ENCODE results near the gene POLR1A.

Gene POLR1A

DNA sequence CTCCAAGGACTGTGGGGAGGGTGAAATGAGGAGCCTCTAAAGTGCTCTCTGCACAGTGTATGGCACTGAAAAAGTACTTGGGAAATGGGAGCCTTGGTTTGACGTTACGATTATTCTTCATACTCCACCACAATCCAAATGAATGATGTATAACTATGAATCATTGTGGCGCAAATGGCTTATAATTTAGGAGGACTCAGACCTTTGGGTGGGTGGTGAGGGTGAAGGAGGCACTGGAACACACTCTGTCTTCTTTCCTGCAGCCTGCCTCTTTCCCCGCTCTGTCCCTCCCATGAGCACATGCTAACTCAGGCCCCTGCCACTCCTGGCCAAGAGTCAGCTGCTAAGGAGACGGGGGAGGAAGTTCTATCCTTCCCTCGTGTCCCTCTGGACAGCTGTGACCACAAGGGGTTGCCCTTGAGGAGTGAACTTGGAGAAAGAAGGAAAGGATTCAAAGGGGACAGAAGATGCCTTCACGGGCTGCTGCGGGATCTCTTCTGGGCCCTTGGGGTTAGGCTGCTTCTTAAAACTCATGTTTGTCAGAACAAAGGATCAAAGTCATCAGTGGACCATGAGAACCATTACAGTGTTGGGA lies 36.5 kb downstream of the POLR1A start:
- no peak overlapping the region for H3K27ac ChIP-seq
- TF ChIP-seq ZFX (IDR thresholded peaks at IDR 0.05; ENCODE audit: borderline replicate concordance) = no peak
- TF ChIP-seq, protein P1, sequence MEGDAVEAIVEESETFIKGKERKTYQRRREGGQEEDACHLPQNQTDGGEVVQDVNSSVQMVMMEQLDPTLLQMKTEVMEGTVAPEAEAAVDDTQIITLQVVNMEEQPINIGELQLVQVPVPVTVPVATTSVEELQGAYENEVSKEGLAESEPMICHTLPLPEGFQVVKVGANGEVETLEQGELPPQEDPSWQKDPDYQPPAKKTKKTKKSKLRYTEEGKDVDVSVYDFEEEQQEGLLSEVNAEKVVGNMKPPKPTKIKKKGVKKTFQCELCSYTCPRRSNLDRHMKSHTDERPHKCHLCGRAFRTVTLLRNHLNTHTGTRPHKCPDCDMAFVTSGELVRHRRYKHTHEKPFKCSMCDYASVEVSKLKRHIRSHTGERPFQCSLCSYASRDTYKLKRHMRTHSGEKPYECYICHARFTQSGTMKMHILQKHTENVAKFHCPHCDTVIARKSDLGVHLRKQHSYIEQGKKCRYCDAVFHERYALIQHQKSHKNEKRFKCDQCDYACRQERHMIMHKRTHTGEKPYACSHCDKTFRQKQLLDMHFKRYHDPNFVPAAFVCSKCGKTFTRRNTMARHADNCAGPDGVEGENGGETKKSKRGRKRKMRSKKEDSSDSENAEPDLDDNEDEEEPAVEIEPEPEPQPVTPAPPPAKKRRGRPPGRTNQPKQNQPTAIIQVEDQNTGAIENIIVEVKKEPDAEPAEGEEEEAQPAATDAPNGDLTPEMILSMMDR (IDR thresholded peaks at IDR 0.05) = no peak

DNA sequence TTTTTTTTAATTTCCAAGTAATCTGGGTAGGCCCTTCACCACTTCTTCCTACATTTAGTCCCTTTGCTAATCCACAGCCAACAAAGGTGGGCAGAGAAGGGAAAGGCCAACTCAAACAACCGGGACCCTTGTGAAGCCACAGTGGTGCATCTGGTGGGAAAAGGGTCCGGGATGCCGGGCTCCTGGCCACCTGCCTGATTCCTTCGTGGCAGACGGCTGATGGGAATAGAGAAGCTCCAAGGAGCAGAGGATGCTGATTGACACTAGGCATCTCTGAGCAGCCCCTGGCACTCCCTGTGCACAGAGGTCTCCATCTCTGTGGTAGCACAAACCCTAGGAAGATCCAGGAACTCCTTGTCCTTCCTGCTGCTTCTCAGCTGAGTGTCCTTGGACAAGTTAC lies 37.0 kb downstream of the POLR1A start:
- no peak for TF ChIP-seq ZFX (IDR thresholded peaks at IDR 0.05; ENCODE audit: borderline replicate concordance)
- TF ChIP-seq, protein P1 (IDR thresholded peaks at IDR 0.05) = no peak
- H3K27ac ChIP-seq = no peak overlapping the region

DNA sequence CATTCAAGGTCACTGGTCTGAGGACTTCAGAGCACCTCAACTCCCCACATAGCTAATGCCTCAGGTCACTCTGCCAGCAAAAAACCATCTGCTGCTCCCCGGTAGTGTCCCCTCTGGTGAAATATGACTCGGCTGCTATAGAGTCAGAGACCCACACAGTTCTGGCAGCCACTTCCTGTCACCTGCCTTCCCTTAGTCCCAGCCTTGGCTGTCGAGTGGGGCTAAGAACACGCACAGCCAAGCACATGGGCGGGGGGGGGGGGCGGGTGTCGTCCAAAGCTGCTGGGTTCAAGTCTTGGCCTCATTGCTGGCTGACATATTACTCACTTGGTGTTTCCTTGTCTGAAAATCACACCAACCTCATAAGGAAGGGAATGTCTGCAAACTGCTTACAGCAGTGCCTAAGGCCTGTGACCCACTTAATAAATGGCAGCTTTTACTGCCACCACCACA lies 37.5 kb downstream of the POLR1A start:
- no peak overlapping the region for H3K27ac ChIP-seq
- TF ChIP-seq ZFX (IDR thresholded peaks at IDR 0.05; ENCODE audit: borderline replicate concordance) = no peak
- TF ChIP-seq, protein P1 (IDR thresholded peaks at IDR 0.05) = no peak

DNA sequence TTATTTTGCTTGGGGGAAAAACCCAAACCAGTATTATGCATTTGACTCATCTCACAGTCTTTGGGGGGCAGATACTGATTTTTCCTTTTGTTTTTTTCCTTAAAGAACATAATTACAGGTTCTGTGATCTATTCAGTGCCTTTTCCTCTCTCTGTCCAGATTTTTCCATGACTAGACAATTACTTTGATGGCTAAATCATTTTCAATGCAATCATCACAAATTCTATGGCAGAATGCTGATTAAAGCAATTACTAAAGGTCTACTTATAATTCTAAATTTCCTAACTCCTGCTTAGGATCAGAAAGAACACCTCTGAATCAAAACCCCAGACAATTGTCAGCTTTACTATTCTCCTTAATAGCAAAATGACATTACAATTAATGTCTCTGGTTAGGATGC lies 38.8 kb downstream of the POLR1A start:
- TF ChIP-seq, protein P1 (IDR thresholded peaks at IDR 0.05) = no peak
- TF ChIP-seq ZFX (IDR thresholded peaks at IDR 0.05; ENCODE audit: borderline replicate concordance) = no peak

DNA sequence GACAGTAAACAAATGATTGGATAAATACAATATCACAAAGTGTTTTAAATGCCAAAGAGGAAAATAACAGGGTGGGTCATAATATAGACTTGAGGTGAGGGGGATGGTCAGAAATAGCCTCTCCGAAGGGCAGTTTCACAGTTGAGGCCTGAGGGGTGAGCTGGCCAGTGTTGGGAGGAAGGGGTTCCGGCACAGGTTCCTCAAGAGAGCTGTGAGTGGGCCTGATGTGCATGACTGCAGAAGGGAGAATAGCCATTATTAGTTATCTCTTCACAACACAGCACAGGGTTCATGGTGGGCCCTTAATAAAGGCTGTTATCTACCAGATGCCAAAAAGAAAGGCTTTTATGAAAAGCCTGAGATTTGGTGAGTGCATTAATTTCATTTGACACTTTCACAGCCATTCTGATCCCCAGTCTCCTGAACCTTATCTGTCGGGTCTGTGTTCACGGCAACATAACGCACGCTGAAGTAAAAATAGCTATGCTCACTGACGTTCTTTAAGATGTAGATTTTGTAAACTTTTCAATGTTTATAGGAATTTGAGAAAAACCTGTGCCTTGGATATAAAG lies 39.6 kb downstream of the POLR1A start:
- no peak overlapping the region for H3K27ac ChIP-seq
- TF ChIP-seq, protein P1 (IDR thresholded peaks at IDR 0.05) = no peak

More for the DNA sequence above, 38.8 kb downstream of the POLR1A start:
- no peak overlapping the region for H3K27ac ChIP-seq

DNA sequence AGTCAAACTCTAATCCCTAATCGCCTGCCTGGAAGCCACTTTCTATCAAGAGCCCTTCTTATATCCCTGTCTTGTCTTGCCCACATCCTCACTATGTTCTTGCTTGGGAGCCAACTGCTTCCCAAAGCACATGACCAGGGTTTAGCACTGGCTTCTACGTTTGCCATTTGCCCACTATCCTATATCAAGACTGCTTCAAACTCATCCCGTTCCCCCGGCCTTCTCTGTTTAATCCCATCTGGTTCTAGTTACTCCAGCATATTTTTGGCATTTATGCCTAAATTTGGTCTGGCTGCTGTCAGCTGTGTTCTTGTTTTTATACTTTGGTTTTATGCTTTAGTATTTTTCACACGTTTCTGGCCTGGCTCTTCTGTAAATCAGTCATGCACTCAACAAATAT lies 40.2 kb downstream of the POLR1A start:
- TF ChIP-seq, protein P1 (IDR thresholded peaks at IDR 0.05) = no peak
- no peak for TF ChIP-seq ZFX (IDR thresholded peaks at IDR 0.05; ENCODE audit: borderline replicate concordance)
- no peak overlapping the region for H3K27ac ChIP-seq

DNA sequence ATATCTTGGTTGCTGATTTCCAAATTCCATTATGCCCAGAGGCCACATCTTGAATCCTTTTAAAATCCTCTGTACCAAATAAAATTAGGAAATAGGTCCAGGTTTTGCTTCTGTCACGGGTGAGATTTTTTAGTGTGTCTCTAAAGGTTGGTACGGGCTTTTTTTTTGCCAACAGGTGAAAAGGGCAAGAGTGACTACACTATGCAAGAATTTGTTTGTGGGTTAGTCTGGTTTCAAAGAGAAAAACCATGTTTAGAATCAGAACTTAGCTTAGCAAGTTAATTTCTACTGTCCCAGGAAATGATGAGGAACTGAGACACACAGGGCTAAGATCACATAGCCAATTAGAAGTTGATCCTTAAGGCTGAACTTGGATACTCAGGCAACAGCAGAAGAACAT lies 41.7 kb downstream of the POLR1A start:
- no peak overlapping the region for H3K27ac ChIP-seq
- no peak for TF ChIP-seq ZFX (IDR thresholded peaks at IDR 0.05; ENCODE audit: borderline replicate concordance)
- TF ChIP-seq, protein P1 (IDR thresholded peaks at IDR 0.05) = no peak

Measured in 22Rv1 (cell line).